Upper lobe of left lung (tissue), 6 donors: Measurements from ENCODE around the gene SETD6. TPM values are rescaled to one million over a fixed set of nuclear protein-coding genes. Genes with fewer than 3 reads are reported as not detected.
"Not testable (repeated sequence)": the region's sequence is repeated elsewhere in the genome, so short reads cannot be mapped to it uniquely, and the experiment has no call there.

ENCODE experiments used
- ATAC-seq, 2 donors: fragments of 200-7000 bp; cut with Tn5 transposase; one replicate each; pipeline ENCODE4 v1.9.1; 2022; ENCODE audit warnings: mild to moderate bottlenecking in 2 of 2, moderate library complexity in 2 of 2; ENCODE audit not compliant: low FRiP score in 2 of 2
- DNase-seq, 2 donors: peaks; one replicate each; pipeline ENCODE4 v3.0.0-alpha.2; 2019 to 2020
- H3K27ac ChIP-seq, 4 donors: fragments of 200-600 bp; sonication (generic); one replicate each; pipeline ENCODE4 v1.5.1; 2016 to 2019
- H3K27me3 ChIP-seq, 4 donors: fragments of 200-600 bp; sonication (generic); one replicate each; pipeline ENCODE4 v1.5.1; 2017 to 2019
- H3K36me3 ChIP-seq, 4 donors: fragments of 200-600 bp; sonication (generic); one replicate each; pipeline ENCODE4 v1.5.1; 2016 to 2019
- H3K4me1 ChIP-seq, 4 donors: fragments of 200-600 bp; sonication (generic); one replicate each; pipeline ENCODE4 v1.5.1; 2018 to 2019
- H3K4me3 ChIP-seq, 4 donors: fragments of 200-600 bp; sonication (generic); one replicate each; pipeline ENCODE4 v1.5.1; 2017 to 2019; ENCODE audit warnings: mild to moderate bottlenecking in 2 of 4, moderate library complexity in 1 of 4
- H3K9me3 ChIP-seq, 4 donors: fragments of 200-600 bp; sonication (generic); one replicate each; pipeline ENCODE4 v1.5.1; 2018 to 2019
- CTCF ChIP-seq, 6 experiments: fragments of 450-650 bp in 4 of 6; fragments of 200-600 bp in 2 of 6; sonication (generic) in 2 of 6; IDR thresholded peaks; one replicate each; pipeline ENCODE4 v1.5.1; 2016 to 2019; ENCODE audit warnings: antibody characterized with exemption in 6 of 6
- EP300 ChIP-seq, 4 donors: sonication (generic); formaldehyde crosslinking; IDR thresholded peaks; one replicate each; pipeline ENCODE4 v1.5.1; 2017; ENCODE audit warnings: antibody characterized with exemption in 4 of 4, control low read depth in 2 of 4
- POLR2A ChIP-seq, 4 donors: fragments of 450-650 bp; IDR thresholded peaks; one replicate each; pipeline ENCODE4 v1.5.1; 2016 to 2017; ENCODE audit warnings: antibody characterized with exemption in 4 of 4, mild to moderate bottlenecking in 2 of 4
- POLR2AphosphoS5 ChIP-seq, 2 donors: sonication (generic); formaldehyde crosslinking; IDR thresholded peaks; one replicate each; pipeline ENCODE4 v1.5.1; 2017; ENCODE audit warnings: antibody characterized with exemption in 2 of 2
- WGBS, 2 donors: methylation state at CpG; one replicate each; pipeline ENCODE4 v1.1.5; 2017 to 2018; 5-methylcytosine and 5-hydroxymethylcytosine counted together
- total RNA-seq, 6 donors: library from RNA; depleted of rRNA in 4 of 6; stranded (reverse); fragments of >200 nt in 4 of 6; gene quantifications; one replicate each; pipeline versions ENCODE4 v1.1.0 to v1.2.1, GENCODE V29; 2016 to 2021
- donor health status: DM: no; HTN: no; CAD: no; lungs with moderate emphysema.
- donor health status: DM: no; HTN: yes; CAD: no; lungs with severe emphysema.

The SETD6 gene
- total RNA-seq, 6 donors from 2014 or later = 17.3 to 78.6 (median 31.7) TPM

- H3K27ac ChIP-seq = peak overlapping the region in 1 of 4 donors; percentile 7
- DNase-seq (peak; percentile 85 to 95), ATAC-seq (peak; percentile 86 to 94)
- H3K27me3 ChIP-seq = no peaks in the 10 kb centered on the region
- WGBS, 2 donors = 30 to 41% methylated on average over 14 to 29 of the region's 43 CpGs
- H3K4me3 ChIP-seq = no peak overlapping the region
- no peaks in the 10 kb centered on the region for H3K36me3 ChIP-seq
- peaks cover 0 to 13% (median 3%) of the 10 kb centered on the region in 4 donors for H3K4me1 ChIP-seq
- TF ChIP-seq EP300 (IDR thresholded peaks at IDR 0.05) (no peak), CTCF (IDR thresholded peaks at IDR 0.05) (peak; percentile 89 to 98 (median 96)), POLR2A (IDR thresholded peaks at IDR 0.05) (no peak), POLR2AphosphoS5 (IDR thresholded peaks at IDR 0.05) (no peak)
- H3K9me3 ChIP-seq = no peaks in the 10 kb centered on the region
These were observed 27.6 kb upstream of the SETD6 start for GRCh38 chr16:58487566-58488351.

- 60 to 66% methylated on average over 2 to 3 of the region's 3 CpGs for WGBS, 2 donors
- H3K36me3 ChIP-seq = no peaks in the 10 kb centered on the region
- no peak overlapping the region for H3K4me3 ChIP-seq
- H3K4me1 ChIP-seq = peaks cover 0 to 13% (median 3%) of the 10 kb centered on the region in 4 donors
- no peak overlapping the region for H3K27ac ChIP-seq
- ATAC-seq (no peak), DNase-seq (no peak)
- H3K27me3 ChIP-seq = no peaks in the 10 kb centered on the region
- no peak for TF ChIP-seq POLR2A (IDR thresholded peaks at IDR 0.05)
- TF ChIP-seq EP300 (IDR thresholded peaks at IDR 0.05) = no peak
- TF ChIP-seq CTCF (IDR thresholded peaks at IDR 0.05) = no peak
- TF ChIP-seq POLR2AphosphoS5 (IDR thresholded peaks at IDR 0.05) = no peak
- H3K9me3 ChIP-seq = no peaks in the 10 kb centered on the region
These were observed 26.8 kb upstream of the SETD6 start for GRCh38 chr16:58488531-58488930.

- TF ChIP-seq POLR2AphosphoS5 (IDR thresholded peaks at IDR 0.05) (no peak), CTCF (IDR thresholded peaks at IDR 0.05) (no peak), POLR2A (IDR thresholded peaks at IDR 0.05) (no peak), EP300 (IDR thresholded peaks at IDR 0.05) (no peak)
- peaks cover 0 to 13% (median 3%) of the 10 kb centered on the region in 4 donors for H3K4me1 ChIP-seq
- no peaks in the 10 kb centered on the region for H3K9me3 ChIP-seq
- no peak overlapping the region for H3K27ac ChIP-seq
- no peak for ATAC-seq
- no peak for DNase-seq
- WGBS, 2 donors = 100% methylated on average over 1 of the region's 4 CpGs; no CpG with 5 or more reads in 1 of the 2 donors
- no peaks in the 10 kb centered on the region for H3K36me3 ChIP-seq
- H3K4me3 ChIP-seq = no peak overlapping the region
- H3K27me3 ChIP-seq = no peaks in the 10 kb centered on the region
These were observed 25.3 kb upstream of the SETD6 start for GRCh38 chr16:58490065-58490464.

- H3K27me3 ChIP-seq, ATAC-seq, H3K36me3 ChIP-seq, H3K27ac ChIP-seq, H3K9me3 ChIP-seq, H3K4me3 ChIP-seq, DNase-seq: not testable (repeated sequence)
- peaks cover 0 to 13% (median 3%) of the 10 kb centered on the region in 4 donors for H3K4me1 ChIP-seq
- 91 to 97% methylated on average over 8 of the region's 8 CpGs for WGBS, 2 donors
These were observed 24.8 kb upstream of the SETD6 start for GRCh38 chr16:58490539-58490938.

GRCh38 chr16:58492066-58492465, 23.3 kb upstream of the SETD6 start:
- Histone ChIP-seq H3K4me3 (no peak overlapping the region), H3K27ac (no peak overlapping the region), H3K9me3 (no peaks in the 10 kb centered on the region), H3K36me3 (no peaks in the 10 kb centered on the region), H3K27me3 (no peaks in the 10 kb centered on the region), H3K4me1 (peaks cover 0 to 12% (median 3%) of the 10 kb centered on the region in 4 donors)
- TF ChIP-seq POLR2A (IDR thresholded peaks at IDR 0.05) (no peak), EP300 (IDR thresholded peaks at IDR 0.05) (no peak), POLR2AphosphoS5 (IDR thresholded peaks at IDR 0.05) (no peak), CTCF (IDR thresholded peaks at IDR 0.05) (no peak)
- ATAC-seq (no peak), DNase-seq (no peak)
- WGBS, 2 donors = 79 to 85% methylated on average over 4 of the region's 4 CpGs
